SK-N-SH treated with all-trans-retinoic acid at 6 μM for 48 hours (cell line): ENCODE measurements around the gene DNAJC1.

Source experiments
- GLIS3 ChIP-seq: fragments of 250-450 bp; sonication (Bioruptor Pico); IDR thresholded peaks from 2 replicates; pipeline ENCODE4 v1.5.0; 2020; ENCODE audit warnings: mild to moderate bottlenecking, moderate library complexity
- ISL1 ChIP-seq: fragments of 250-450 bp; sonication (Bioruptor Pico); IDR thresholded peaks from 2 replicates; pipeline ENCODE4 v2.1.2; 2022; ENCODE audit warnings: mild to moderate bottlenecking, moderate library complexity
- OSR1 ChIP-seq: fragments of 250-450 bp; sonication (Bioruptor Pico); IDR thresholded peaks from 2 replicates; pipeline ENCODE4 v1.8.0; 2022; ENCODE audit warnings: moderate library complexity, mild to moderate bottlenecking, inconsistent platforms
- RARB ChIP-seq: fragments of 250-450 bp; sonication (Bioruptor Pico); IDR thresholded peaks from 2 replicates; pipeline ENCODE4 v1.8.0; 2021; ENCODE audit warnings: mild to moderate bottlenecking, moderate library complexity
- TOX ChIP-seq: fragments of 250-450 bp; sonication (Bioruptor Pico); IDR thresholded peaks from 2 replicates; pipeline ENCODE4 v1.8.0; 2021; ENCODE audit warnings: mild to moderate bottlenecking, moderate library complexity, borderline replicate concordance
- ZFP3 ChIP-seq: fragments of 250-450 bp; sonication (Bioruptor Pico); IDR thresholded peaks from 2 replicates; pipeline ENCODE4 v1.5.0; 2020; ENCODE audit warnings: mild to moderate bottlenecking, moderate library complexity
- ZFP30 ChIP-seq: fragments of 450-650 bp; formaldehyde crosslinking; IDR thresholded peaks from 2 replicates; pipeline ENCODE4 v1.5.0; 2022; ENCODE audit warnings: mild to moderate bottlenecking, moderate library complexity
- ZNF565 ChIP-seq: fragments of 450-650 bp; formaldehyde crosslinking; conservative IDR thresholded peaks from 2 replicates; pipeline ENCODE4 v1.5.0; 2020; ENCODE audit warnings: low read depth, mild to moderate bottlenecking, moderate library complexity
- TF ChIP-seq, protein P1 (sequence below): fragments of 250-450 bp; sonication (Bioruptor Pico); IDR thresholded peaks from 2 replicates; pipeline ENCODE4 v1.8.0; 2020; ENCODE audit warnings: mild to moderate bottlenecking, moderate library complexity, borderline replicate concordance
- TF ChIP-seq, protein P2 (sequence below): fragments of 250-450 bp; sonication (Bioruptor Pico); IDR thresholded peaks from 2 replicates; pipeline ENCODE4 v1.5.0; 2020; ENCODE audit warnings: mild to moderate bottlenecking, moderate library complexity
- TF ChIP-seq, protein P3 (sequence below): fragments of 250-450 bp; sonication (Bioruptor Pico); IDR thresholded peaks from 2 replicates; pipeline ENCODE4 v1.5.1; 2020; ENCODE audit warnings: low read depth, mild to moderate bottlenecking, moderate library complexity

DNA sequence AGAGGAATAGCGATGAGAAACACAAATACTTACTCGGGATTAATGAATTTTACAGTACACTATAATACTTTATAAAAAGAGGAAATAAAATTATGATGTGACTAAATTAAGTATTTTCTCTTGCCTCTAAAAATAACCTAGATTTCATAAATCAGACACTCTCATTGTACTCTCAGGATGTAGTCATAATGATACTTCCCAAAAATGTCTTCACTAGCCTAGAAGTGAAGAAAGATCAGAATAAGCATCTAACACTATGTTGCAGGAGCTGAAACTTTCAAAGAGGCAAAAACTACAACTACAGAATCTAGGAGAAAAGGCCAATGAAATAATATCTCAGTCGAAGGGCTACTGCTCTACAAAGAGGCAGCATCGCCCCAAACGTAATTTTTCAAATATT is 49.4 kb downstream of the DNAJC1 start:
- no peak for TF ChIP-seq TOX (CRISPR knock-in tag)
- TF ChIP-seq, protein P1, sequence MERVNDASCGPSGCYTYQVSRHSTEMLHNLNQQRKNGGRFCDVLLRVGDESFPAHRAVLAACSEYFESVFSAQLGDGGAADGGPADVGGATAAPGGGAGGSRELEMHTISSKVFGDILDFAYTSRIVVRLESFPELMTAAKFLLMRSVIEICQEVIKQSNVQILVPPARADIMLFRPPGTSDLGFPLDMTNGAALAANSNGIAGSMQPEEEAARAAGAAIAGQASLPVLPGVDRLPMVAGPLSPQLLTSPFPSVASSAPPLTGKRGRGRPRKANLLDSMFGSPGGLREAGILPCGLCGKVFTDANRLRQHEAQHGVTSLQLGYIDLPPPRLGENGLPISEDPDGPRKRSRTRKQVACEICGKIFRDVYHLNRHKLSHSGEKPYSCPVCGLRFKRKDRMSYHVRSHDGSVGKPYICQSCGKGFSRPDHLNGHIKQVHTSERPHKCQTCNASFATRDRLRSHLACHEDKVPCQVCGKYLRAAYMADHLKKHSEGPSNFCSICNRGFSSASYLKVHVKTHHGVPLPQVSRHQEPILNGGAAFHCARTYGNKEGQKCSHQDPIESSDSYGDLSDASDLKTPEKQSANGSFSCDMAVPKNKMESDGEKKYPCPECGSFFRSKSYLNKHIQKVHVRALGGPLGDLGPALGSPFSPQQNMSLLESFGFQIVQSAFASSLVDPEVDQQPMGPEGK (CRISPR knock-in tag) = no peak
- TF ChIP-seq ISL1 (CRISPR knock-in tag) = no peak
- TF ChIP-seq GLIS3 (CRISPR knock-in tag) = no peak
- no peak for TF ChIP-seq ZFP30 (CRISPR knock-in tag)
- TF ChIP-seq ZFP3 (CRISPR knock-in tag) = no peak
- no peak for TF ChIP-seq ZNF565 (CRISPR knock-in tag)
- TF ChIP-seq OSR1 (CRISPR knock-in tag) = no peak
- TF ChIP-seq, protein P2, sequence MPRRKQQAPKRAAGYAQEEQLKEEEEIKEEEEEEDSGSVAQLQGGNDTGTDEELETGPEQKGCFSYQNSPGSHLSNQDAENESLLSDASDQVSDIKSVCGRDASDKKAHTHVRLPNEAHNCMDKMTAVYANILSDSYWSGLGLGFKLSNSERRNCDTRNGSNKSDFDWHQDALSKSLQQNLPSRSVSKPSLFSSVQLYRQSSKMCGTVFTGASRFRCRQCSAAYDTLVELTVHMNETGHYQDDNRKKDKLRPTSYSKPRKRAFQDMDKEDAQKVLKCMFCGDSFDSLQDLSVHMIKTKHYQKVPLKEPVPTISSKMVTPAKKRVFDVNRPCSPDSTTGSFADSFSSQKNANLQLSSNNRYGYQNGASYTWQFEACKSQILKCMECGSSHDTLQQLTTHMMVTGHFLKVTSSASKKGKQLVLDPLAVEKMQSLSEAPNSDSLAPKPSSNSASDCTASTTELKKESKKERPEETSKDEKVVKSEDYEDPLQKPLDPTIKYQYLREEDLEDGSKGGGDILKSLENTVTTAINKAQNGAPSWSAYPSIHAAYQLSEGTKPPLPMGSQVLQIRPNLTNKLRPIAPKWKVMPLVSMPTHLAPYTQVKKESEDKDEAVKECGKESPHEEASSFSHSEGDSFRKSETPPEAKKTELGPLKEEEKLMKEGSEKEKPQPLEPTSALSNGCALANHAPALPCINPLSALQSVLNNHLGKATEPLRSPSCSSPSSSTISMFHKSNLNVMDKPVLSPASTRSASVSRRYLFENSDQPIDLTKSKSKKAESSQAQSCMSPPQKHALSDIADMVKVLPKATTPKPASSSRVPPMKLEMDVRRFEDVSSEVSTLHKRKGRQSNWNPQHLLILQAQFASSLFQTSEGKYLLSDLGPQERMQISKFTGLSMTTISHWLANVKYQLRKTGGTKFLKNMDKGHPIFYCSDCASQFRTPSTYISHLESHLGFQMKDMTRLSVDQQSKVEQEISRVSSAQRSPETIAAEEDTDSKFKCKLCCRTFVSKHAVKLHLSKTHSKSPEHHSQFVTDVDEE (CRISPR knock-in tag) = no peak
- TF ChIP-seq, protein P3, sequence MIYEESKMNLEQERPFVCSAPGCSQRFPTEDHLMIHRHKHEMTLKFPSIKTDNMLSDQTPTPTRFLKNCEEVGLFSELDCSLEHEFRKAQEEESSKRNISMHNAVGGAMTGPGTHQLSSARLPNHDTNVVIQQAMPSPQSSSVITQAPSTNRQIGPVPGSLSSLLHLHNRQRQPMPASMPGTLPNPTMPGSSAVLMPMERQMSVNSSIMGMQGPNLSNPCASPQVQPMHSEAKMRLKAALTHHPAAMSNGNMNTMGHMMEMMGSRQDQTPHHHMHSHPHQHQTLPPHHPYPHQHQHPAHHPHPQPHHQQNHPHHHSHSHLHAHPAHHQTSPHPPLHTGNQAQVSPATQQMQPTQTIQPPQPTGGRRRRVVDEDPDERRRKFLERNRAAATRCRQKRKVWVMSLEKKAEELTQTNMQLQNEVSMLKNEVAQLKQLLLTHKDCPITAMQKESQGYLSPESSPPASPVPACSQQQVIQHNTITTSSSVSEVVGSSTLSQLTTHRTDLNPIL (CRISPR knock-in tag) = no peak
- TF ChIP-seq RARB (CRISPR knock-in tag) = no peak
